ENCODE results near the gene CPHXL.

The CPHXL gene

DNA sequence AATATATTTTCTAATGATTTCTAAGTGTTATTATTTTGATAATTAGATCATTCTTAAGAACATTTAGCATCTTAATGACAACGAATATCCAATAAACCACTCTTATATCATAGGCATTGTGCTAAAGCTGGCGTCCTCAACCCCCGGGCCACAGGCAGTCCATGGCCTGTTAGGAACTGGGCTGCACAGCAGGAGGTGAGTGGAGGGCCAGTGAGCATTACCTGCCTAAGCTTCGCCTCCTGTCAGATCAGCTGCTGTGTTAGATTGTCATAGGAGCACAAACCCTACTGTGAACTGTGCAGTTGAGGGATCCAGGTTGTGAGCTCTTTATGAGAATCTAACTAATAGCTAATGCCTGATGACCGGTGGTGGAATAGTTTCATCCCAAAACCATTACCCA lies 28.7 kb downstream of the CPHXL start:
- DNase-seq = no peak

DNA sequence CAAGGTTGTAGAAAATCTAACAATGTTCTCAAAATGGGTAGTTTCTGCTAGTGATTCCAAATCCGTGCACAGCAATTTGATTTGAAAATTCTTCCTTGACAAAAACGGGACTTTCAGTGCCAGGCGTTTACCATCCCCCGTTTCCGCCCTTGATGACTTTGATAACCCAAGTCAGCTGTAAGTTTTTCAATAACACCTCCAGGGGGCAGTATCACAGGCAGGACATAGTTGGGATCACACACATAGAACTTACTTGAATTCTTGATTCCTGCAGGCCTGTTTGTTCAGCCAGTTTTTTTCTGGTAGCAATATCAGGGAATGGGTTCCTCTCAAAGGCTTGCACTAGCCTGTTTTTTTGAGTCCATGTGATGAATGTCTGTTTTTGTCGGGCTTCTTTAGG lies 30.6 kb downstream of the CPHXL start:
- DNase-seq = no peak

DNA sequence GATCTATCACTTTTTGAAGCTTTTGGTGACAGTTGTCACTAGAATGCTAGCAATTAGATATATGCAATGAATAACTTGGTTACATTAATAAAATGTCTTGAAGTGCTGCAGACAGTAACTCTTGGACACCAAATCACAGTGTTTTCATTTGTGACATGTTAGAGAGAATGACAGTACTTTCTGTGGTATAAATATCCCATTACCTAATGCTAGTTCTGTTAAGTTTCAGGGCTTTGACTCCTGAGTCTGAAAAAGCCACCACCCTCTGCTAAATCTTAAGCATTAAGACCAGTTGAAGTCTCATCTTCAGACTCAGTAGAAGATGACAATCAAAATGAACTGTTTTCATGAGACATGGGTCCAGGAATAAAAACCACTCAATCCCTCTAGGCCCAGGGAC lies 38.9 kb downstream of the CPHXL start:
- DNase-seq = no peak

DNA sequence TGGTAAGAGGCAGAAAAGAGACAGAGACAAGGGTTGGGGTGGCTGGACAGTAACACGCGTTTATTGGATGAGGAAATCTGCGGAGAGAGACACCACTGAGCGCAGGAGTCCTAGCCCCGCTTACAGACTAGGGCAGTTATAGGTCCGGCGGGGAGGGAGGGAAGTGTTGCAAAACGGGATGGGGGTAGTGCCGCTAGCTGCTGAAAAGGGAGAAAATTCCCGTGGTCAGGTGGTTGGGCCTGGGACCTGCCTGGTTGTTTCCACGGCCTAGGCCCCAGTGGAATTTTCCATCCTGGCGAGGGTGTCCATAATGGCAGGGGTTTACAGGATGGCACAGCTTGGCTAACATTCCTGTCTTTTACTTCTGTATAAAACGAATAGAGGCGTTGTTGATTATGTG lies 44.0 kb downstream of the CPHXL start:
- DNase-seq = no peak

DNA sequence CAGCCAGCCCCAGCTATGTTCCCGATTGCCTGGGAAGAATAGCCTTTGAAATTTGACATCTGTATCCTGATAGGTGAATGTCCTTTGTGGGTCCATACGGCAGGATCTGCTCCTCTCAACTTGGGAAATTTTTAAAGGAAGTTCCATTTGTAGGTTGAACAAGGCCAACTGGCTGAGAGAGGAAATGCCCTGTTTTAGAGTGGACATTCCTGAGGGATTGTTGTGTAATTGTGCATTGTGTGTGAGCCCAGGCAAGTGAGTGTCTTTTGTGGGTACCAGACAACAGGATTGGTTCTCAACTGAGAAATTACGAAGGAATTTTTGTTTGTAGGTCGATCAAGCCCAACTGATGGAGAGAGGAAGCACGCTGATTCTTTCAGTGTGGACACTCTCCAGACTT lies 46.9 kb downstream of the CPHXL start:
- no peak for DNase-seq

DNA sequence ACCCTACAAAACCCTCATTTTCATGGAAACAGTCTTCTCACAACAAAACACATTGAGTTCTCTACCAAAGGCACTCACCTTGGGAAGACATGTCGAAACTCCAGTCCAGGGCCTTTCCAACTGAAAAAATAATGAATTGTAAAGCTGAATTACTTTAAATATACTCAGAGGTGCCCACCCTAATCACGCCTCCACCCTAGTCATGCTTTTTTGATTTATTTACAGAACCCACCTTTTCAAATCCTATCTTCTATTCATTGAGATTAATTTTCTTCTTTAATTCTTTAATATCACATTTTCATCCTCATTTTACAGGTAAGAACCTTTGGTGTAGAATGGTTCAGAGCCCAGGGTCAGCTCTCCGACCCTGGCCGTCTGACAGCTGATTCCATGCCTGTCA lies 49.4 kb downstream of the CPHXL start, which contains the start of gene CPHXL2:
Gene CPHXL2, minus strand, starts transcription at position 101 of the 400 bp plus-strand sequence. Its CDS starts 10 bp downstream, at position 91.
- DNase-seq = no peak

DNA sequence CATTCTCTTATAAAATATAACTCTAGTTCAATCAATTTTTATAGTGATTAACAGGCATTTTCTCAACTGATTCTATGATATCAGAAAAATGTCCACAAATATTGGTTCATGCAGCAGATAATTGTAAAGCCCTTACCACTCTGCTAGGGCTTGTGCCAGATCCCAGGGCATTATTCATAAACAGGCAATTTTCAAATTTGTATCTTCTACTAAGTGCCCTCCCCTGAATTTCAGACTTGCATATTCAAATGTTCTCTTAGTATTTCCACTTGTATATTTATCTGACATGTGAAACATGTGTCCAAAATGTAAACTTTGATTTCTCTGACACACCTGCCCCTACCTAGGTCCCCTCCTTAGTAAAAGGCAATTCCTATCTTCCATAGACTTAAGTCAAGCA lies 58.8 kb downstream of the CPHXL start:
- no peak for DNase-seq
